GM23248 (cell line): ENCODE measurements around the gene MAP1A.

Experiments
- EZH2 ChIP-seq: fragments of 200-600 bp; sonication (generic); IDR thresholded peaks from 2 replicates; pipeline ENCODE4 v1.6.1; 2018; ENCODE audit warnings: antibody characterized with exemption, mild to moderate bottlenecking; ENCODE audit not compliant: insufficient read depth, poor library complexity, severe bottlenecking
- EZH2phosphoT487 ChIP-seq: fragments of 200-600 bp; sonication (generic); IDR thresholded peaks from 2 replicates; pipeline ENCODE4 v1.6.1; 2018; ENCODE audit warnings: antibody characterized with exemption, moderate library complexity, mild to moderate bottlenecking, low read depth; ENCODE audit not compliant: insufficient read depth

GRCh38 chr15:43552986-43553385 lies 35.6 kb downstream of the MAP1A start:
- no peak for TF ChIP-seq EZH2
- TF ChIP-seq EZH2phosphoT487 = no peak
